Stimulated activated CD4-positive, alpha-beta T cell treated with anti-CD3 and anti-CD28 coated beads, Interleukin-4, amount 100 ng/mL, for 4 hours (primary cell): ENCODE data around the gene TOR3A.
A peak's percentile ranks its signal among the peaks of the same experiment; 100 is the strongest.
"Not testable (repeated sequence)": the region's sequence is repeated elsewhere in the genome, so short reads cannot be mapped to it uniquely, and the experiment has no call there.

ENCODE experiments used
- DNase-seq, 2 experiments: peaks; one replicate each; pipeline ENCODE4 v3.0.0-alpha.2; 2020

The TOR3A gene

DNA sequence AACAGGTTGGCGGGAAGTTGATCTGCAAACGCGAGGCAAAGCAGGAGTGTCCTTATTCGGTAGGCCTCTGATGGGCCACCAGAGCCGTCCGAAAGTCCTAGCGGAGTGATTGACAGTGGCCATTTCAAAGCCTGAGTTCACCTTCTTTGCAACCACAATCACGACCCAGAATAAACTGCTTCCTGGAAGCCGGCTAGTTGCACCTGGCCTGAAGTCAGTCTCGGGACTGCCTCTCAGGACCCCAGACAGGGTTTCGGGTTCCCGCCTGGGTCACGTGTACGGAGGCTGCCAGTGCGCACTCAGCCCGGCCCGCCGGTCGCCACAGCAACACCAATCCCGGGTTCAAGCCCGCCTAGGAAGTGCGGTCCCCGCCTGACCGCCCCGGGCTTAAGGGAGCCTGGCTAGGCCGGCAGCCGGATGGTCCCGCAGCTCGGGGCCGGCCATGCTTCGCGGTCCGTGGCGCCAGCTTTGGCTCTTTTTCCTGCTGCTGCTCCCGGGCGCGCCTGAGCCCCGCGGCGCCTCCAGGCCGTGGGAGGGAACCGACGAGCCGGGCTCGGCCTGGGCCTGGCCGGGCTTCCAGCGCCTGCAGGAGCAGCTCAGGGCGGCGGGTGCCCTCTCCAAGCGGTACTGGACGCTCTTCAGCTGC, at the start of gene TOR3A:
Gene TOR3A (plus strand): TSS at position 384 of the 646 bp plus-strand sequence. CDS start 59 bp downstream, at position 443.
- DNase-seq = peak; percentile 63 to 74

GRCh38 chr1:179034720-179035119, 47.1 kb upstream of the TOR3A start:
- DNase-seq = no peak

GRCh38 chr1:179036844-179037465, 44.9 kb upstream of the TOR3A start:
- peak in 1 of 2 experiments; percentile 8 for DNase-seq

- DNase-seq = no peak
Measured at GRCh38 chr1:179038528-179039281, 43.2 kb upstream of the TOR3A start.

DNA sequence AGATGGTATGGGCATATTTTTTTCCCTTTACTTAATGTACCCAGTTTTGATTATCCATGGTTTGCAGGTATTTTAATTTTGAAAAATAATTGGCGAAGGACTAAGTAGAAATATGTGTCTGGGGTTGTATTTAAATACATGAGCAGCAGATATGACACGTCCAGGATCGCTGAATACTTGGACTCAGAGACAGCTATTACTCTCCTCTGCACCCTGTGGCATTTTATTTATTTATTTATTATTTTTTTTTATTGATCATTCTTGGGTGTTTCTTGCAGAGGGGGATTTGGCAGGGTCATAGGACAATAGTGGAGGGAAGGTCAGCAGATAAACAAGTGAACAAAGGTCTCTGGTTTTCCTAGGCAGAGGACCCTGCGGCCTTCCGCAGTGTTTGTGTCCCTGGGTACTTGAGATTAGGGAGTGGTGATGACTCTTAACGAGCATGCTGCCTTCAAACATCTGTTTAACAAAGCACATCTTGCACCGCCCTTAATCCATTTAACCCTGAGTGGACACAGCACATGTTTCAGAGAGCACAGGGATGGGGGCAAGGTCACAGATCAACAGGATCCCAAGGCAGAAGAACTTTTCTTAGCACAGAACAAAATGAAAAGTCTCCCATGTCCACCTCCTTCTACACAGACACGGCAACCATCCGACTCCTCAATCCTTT, 42.2 kb upstream of the TOR3A start:
- DNase-seq = not testable (repeated sequence)

GRCh38 chr1:179040175-179040551, 41.7 kb upstream of the TOR3A start:
- DNase-seq = not testable (repeated sequence)

DNA sequence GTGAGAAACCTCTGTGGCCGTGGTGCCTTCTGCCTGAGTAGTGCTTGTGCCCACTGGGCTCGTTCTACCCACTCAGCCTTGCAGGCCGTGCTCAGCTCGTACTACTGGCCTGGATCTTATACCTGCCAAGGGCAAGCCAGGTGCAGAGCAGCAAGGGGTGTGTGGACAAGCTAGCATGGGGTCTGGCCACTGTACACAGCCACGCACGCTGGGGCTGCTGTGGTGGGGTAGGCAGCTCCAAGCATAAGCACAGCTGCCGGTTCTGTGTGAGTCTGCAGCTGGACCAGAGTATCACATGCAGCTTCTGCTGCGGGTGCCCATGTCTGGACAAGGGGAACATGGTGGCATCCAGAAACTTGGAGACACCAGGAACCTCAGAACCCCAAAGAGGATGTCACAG, 39.8 kb upstream of the TOR3A start:
- DNase-seq = no peak

GRCh38 chr1:179042700-179043099, 39.2 kb upstream of the TOR3A start:
- no peak for DNase-seq

- DNase-seq = no peak
Measured at GRCh38 chr1:179043266-179043665, 38.6 kb upstream of the TOR3A start.

GRCh38 chr1:179043907-179044306, 38.0 kb upstream of the TOR3A start:
- DNase-seq = no peak

- no peak for DNase-seq
Measured at GRCh38 chr1:179046808-179047635, 34.8 kb upstream of the TOR3A start.

DNA sequence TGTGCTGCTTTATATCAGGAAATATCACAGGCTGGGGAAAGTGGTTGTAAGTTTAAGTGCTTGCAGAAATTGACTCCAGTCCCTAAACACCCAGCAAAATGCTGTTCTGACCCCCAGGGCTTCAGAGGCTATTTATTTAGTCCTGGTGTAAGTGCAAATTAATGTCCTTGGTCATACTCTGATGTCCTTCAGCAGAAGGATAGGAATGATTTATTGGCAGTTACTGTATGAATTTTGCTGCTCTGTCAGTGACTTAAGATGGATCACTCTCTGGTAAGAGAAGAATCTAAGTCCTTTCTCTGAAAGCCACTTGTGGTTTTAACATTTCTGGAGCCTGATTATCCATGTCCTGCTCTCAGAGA, 34.3 kb upstream of the TOR3A start:
- no peak for DNase-seq

GRCh38 chr1:179048339-179049124, 33.3 kb upstream of the TOR3A start:
- no peak for DNase-seq

- DNase-seq = no peak
Measured at GRCh38 chr1:179052776-179053175, 29.1 kb upstream of the TOR3A start.

GRCh38 chr1:179053486-179053885, 28.4 kb upstream of the TOR3A start:
- DNase-seq = no peak

- DNase-seq = no peak
Measured at GRCh38 chr1:179055937-179056336, 25.9 kb upstream of the TOR3A start.

DNA sequence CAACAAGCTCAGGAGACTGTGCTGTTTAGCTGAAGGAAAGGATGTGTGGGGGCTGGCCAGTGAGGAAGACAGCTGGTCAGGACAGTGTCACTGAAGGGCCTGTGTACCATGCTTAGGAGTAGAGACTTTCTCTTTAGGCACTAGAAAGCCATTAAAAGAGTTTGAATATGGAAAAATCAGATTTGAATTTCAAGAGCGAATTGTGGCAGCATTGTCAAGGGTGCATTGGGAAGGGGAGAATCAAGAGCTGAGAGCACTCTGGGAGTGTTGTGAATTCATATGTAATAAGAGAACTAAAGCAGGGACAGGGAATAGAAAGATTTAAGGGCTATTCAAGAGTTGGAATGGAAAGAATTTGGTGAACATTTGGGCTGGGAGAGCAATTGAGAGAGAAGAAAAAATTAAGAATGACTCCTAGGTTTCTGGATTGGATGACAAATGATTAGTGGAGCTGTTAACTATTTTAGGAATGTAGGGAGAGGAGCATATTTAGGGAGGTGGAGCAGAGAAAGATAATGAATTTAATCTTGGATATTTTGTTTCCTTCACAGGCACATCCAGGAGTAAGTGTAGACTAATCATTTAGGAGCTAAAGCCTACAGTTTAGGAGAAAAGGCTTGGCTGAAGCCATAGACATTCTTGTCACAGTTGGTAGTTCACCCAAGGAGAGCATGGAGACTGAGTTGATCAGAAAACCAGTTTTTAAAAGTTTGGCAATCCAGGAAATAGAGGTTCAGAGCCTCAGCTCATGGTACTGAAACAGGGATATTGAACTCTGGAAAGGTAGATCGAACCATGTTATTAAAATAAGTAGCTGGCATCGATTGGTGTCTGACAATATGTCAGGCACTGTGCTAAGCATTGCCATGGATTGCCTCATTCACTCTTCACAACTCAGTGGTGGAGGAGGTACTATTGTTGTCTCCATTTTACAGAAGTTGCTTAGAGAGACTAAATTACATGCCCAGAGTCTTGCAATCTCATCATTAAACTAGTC, 23.1 kb upstream of the TOR3A start:
- no peak for DNase-seq

DNA sequence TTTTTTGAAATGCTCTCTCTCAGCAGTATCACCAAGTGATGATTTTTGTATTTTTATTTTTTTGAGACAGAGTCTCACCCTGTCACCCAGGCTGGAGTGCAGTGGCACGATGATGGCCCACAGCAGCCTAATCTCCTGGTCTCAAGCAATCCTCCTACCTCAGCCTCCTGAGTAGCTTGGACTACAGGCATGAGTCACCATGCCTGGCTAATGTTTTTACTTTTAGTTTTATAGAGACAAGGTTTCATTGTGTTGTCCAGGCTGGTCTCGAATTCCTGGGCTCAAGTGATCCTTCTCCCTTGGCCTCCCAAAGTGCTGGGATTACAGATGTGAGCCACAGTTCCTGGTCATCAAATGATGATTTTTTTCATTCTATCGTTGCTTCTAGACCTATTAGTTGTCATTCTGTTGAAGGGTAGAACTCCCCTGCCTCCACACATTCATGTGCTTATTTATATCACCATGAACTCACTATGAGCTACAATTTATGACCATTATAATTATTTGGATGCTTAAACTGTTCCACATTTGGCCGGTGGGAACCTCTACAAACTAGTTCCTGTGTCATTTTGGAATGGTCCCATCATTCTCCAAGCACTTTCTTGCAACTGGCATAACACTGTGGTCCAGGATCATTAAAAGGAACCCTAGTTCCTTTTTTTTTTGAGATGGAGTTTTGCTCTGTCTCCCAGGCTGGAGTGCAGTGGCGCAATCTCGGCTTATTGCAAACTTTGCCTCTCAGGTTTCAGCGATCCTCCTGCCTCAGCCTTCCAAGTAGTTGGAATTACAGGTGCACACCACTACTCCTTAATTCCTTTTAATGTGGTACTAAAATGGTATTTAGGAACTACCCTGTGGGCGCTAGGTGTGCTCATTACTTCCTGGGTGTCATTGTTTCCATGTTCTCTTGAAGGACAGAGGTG, 20.2 kb upstream of the TOR3A start:
- DNase-seq = no peak

DNA sequence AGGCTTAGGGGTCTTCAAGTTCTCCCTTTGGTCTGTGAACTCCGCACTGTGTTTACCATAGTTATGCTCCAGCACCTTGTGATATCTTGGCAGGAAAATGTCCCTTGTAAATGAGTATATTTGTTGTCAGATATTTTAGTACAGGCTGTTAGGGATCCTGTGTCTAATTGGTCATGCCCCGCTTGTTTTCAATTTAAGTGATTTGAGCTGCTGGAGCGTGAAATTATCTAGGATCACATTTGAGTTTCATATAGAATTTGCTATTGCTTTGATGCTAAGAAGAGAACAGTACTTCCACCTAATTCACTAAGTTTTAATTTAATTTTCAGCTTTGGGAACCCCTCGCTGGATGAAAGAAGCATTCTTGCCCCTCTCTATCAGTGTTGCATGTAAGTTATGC, 15.4 kb upstream of the TOR3A start:
- DNase-seq = no peak
